Measurements from ENCODE around the gene CAPN12. TPM values are rescaled to one million over a fixed set of nuclear protein-coding genes. Genes with fewer than 3 reads are reported as not detected.
"Not testable (repeated sequence)": the region's sequence is repeated elsewhere in the genome, so short reads cannot be mapped to it uniquely, and the experiment has no call there.

Gene CAPN12
- total RNA-seq, 1 donor from 2014 or later: 0.20 TPM

DNA sequence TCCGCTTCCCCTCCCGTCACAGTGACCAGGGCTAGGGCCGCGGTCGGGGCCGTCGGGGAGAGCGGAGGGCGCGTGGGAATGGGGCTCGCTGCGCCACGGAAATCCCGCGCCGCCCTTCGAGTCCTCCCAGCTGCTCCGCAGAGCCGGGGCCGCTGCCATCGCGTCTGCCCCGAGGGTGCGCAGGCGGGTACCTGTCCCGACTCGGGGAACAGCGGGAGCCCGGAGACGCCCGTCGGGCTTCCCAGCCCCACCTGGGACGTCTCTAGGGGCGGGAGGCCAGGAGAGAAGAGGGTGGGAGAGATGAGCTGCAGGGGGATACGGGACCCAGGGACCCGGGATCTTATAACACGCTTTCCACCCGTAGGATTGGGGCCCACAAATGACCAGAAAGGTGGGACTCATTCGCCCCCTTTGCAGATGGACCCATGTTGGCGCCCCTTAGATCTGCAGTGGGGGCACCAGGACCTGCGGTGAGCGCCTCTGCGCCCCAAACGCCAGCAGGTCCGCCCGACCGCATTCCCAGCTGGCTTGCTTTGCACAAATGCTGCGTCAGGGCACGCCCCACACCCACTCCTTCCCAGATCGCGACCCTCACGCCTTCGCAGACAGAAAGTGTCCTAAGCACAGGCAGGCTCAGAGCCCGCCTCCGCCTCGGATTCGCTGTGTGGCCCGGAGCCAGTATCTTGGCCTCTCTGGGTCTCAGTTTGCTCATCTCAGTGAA is 26.1 kb upstream of the CAPN12 start:
- not testable (repeated sequence) for DNase-seq (ENCODE audit: low read depth, low spot score)

DNA sequence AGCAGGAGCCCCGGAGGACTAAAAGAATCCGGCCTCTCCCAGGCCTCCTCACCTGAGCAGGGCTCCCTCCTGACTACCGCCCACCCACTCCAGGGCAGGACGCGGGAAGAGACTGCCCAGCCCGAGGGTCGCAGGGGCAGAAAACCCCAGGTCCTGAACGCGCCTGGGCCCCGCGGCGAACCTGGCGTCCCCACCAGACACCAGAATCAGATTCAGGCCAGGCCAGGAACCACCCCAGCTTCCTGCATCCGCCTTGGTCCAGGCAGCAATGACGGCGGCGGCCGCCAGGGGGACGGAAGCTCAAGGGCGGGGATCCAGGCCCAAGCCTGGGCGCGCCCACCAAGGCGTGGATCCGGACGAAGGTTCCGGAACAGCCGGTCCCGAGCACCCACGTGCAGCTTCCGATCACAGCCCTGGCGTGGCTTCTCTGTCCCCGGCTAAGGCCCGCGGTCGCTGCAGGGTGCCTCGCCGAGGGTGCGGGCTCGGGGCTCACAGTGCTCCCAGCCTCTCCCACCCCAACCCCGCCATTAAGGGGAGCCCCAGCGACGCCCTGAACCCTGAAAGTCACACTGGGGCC is 25.4 kb upstream of the CAPN12 start:
- DNase-seq (ENCODE audit: low read depth, low spot score): peak; percentile 24

DNA sequence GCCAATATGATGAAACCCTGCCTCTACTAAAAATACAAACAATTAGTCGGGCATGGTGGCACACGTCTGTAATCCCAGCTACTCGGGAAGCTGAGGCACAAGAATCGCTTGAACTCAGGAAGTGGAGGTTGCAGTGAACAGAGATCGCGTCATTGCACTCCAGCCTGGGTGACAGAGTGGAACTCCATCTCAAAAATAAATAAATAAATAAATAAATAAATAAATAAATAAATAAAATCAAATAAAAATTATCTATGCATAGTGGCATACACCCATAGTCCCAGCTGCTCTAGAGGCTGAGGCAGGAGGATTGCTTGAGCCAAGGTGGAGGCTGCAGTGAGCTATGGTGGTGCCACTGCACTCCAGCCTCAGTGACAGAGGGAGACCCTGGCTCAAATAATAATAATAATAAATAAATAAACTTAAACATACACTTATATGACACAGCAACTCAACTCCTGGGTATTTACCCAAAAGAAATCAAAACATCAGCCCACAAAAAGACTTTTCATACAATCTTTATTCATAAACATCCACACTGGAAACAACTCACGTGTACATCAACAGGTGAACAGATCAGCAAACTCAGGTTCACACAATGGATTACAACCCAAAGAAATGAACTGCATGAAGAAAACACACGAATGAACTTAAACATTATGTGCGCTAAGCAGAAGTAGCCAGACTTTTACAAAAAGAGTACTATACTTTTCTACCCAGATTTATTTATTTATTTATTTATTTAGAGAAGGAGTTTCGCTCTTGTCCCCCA is 22.2 kb upstream of the CAPN12 start:
- DNase-seq (ENCODE audit: low read depth, low spot score): no peak

DNA sequence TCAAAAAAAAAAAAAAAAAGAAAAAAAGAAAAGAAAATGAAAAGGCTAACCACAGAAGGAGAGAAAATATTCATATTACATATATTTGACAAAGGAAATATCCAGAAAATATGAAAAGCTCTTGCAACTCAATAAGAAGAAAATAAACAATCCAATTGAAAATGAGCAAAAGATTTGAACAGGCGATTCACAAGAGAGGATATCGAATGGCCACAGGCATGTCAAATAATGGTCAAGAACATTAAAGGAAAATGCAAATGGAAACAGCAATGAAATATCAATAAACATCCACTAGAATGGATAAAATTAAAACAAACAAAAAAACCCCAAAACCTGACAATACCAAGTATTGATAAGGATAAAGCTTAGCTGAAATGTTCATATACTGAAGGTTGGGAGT is 20.9 kb upstream of the CAPN12 start:
- no peak for DNase-seq (ENCODE audit: low read depth, low spot score)

DNA sequence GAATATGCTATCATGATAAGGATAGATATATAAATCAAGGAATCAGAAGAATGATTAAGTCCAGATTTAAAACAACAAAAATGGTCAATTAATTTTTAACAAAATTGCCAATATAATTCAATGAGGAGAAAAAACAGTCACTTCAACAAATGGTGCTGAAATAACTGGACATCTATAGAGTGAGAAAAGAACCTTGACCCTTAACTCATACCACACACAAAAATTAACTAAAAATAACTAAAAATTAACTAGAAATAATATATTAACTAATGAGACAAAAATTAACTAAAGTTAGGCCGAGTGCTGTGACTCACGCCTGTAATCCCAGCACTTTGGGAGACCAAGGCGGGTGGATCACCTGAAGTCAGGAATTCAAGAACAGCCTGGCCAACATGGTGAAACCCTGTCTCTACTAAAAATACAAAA is 19.5 kb upstream of the CAPN12 start:
- DNase-seq (ENCODE audit: low read depth, low spot score): no peak

DNA sequence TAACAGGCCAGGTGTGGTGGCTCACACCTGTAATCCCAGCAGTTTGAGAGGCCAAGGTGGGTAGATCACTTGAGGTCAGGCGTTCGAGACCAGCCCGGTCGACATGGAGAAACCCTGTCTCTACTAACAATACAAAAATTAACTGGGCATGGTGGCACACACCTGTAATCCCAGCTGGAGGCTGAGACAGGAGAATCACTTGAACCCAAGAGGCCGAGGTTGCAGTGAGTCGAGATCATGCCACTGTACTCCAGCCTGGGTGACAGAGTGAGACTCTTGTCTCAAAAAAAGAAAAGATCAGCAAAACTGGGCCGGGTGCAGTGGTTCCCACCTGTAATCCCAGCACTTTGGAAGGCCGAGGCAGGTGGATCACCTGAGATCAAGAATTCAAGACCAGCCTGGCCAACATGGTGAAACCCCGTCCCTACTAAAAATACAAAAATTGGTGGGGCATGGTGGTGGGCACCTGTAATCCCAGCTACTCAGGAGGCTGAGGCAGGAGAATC is 17.7 kb upstream of the CAPN12 start:
- DNase-seq (ENCODE audit: low read depth, low spot score): not testable (repeated sequence)

DNA sequence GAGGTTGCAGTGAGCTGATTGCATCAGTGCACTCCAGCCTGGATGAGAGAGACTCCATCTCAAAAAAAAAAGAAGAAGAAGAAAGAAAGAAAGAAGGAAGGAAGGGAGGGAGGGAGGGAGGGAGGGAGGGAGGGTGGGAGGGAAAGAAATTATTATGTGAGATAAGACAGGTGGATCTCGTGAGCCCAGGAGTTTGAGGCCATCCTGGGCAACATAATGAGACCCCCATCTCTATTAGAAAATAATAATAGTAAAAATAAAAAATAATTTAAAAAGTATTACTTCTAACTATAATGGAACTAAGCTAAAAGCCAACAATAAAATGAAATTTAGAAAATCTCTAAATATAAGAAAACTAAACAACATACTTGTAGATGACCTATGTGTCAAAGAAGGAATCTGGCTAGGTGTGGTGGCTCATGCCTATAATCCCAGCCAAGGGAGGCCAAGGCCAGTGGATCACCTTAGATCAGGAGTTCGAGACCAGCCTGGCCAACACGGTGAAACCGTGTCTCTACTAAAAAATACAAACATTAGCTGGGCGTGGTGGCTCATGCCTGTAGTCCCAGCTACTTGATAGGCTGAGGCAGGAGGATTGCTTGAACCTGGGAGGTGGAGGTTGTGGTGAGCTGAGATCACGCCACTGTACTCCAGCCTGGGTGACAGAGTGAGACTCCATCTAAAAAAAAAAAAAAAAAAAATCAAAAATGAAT is 16.7 kb upstream of the CAPN12 start:
- not testable (repeated sequence) for DNase-seq (ENCODE audit: low read depth, low spot score)

DNA sequence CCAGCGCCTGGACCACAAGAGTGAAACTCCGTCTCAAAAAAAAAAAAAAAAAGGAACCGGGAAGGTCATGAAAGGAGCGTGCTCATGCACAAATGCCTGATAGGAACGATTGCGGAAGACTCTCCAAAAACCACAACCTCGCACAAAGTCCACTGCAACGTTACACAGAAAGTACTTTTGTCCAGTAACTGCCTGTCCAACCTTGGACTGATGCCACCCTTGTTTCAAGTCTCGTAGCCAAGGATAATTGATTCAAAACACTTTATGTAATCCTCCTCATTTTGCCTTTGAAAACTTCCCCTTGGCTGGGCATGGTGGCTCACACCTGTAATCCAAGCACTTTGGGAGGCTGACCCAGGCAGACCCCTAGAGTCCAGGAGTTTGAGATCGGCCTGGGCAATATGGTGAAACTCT is 15.3 kb upstream of the CAPN12 start:
- no peak for DNase-seq (ENCODE audit: low read depth, low spot score)

DNA sequence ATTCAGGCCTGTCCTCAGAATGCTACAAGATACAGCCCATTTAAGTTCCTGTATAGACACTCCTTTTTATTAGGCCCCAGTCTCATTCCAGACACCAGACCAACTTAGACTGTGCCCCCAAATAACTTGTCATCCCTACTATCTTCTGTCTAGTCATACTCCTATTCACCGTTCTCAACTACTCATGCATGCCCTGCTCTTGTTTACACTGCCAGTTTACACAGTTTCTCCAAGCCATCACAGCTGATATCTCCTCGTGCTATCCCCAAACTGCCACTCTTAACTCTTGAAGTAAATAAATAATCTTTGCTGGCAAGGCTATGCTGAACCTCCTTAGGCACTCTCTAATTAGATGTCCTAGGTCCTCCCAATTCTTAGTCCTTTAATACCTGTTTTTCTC is 9.9 kb upstream of the CAPN12 start:
- not testable (repeated sequence) for DNase-seq (ENCODE audit: low read depth, low spot score)

DNA sequence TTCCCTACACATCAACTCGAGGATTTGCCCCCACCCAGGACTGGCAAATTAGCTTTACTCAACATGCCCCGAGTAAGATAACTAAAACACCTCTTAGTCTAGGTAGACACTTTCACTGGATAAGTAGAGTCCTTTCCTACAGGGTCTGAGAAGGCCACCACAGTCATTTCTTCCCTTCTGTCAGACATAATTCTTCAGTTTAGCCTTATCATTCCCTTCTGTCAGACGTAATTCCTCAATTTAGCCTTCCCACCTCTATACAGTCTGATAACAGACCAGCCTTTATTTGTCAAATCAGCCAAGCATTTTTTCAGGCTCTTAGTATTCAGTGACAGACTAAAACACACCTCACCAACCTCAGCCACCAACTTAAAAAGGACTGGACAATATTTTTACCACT is 9.5 kb upstream of the CAPN12 start:
- DNase-seq (ENCODE audit: low read depth, low spot score): not testable (repeated sequence)

DNA sequence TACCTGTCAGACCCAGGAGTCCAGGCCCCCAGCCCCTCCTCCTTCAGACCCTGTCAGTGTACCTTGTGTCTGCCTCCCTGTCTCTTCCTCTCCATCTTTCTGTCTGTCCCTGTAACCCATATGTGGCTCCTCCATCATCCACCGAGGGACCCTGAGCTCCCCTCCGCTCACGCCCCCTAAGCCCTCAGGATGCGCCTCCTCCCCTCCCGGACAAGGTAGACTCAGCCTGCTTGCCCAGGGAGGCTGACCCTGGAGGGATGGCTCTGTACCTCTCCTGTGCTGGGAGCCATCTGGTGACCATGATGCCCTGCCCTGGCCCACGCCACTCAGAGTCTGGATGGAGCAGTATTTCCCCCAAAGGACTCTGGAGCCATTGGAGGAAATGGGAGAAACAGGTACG is 1.0 kb upstream of the CAPN12 start:
- DNase-seq (ENCODE audit: low read depth, low spot score): no peak

DNA sequence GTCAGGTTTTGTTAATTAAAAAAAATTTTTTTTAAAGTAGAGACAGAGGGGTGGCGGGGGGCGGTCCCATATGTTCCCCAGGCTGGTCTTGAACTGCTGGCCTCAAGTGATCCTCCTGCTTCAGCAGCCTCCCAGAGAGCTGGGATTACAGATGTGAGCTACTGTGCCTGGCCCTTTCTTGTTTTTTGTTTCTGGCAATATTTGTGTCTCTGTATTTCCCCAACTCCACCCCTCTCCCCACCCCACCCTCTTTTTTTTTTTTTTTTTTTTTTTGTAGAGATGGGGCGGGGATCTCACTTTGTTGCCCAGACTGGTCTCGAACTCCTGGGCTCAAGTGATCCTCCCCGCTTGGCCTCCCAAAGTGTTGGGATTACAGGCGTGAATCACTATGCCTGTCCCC is 600 bp upstream of the CAPN12 start:
- no peak for DNase-seq (ENCODE audit: low read depth, low spot score)

DNA sequence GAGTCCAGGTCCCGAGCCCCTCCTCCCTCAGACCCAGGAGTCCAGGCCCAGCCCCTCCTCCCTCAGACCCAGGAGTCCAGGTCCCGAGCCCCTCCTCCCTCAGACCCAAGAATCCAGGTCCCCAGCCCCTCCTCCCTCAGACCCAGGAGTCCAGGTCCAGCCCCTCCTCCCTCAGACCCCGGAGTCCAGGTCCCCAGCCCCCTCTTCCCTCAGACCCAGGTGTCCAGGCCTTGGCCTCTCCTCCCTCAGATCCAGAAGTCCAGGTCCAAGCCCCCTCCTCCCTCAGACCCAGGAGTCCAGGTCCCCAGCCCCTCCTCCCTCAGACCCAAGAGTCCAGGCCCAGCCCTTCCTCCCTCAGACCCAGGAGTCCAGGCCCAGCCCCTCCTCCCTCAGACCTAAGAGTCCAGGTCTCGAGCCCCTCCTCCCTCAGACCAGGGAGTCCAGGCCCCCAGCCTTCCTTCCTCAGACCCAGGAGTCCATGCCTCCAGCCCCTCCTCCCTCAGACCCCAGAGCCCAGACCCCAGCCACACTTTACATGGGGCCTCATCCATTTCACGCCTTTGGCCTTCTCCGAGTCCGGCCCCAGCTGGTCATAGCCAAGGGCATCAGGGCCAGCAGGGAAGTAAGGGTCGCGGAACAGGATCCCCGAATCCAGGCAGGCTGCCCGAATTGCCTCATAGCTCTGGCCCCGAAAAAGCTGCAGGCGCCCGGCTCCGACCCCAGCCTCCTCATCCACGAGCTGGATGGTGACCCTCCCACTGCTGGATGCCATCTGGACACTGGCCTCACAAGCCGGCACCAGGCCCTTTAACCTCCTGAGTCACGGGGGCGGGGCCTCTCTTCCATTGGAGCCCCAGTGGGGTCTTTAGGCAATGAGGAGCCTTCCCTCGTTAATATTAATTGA is 628 bp downstream of the CAPN12 start:
- no peak for DNase-seq (ENCODE audit: low read depth, low spot score)

DNA sequence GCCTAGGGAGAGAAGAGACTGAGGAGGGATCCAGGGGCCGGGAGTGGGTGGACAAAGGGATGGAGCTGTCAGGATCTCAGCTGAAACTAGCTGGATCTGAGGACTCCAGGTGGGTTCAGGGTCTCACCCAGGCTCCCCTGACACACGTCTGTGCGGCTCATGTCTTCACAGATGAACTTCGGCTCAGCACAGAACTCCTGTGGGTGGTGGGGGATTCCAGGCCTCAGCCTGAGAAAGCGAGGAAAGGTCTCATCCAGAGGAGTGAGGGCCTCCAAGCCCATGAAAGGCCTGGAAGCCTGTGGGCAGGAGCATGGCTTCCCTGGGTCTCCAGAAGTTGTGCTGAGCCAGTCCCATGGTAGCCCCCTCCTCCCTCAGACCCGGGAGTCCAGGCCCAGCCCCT is 1.4 kb downstream of the CAPN12 start:
- no peak for DNase-seq (ENCODE audit: low read depth, low spot score)

DNA sequence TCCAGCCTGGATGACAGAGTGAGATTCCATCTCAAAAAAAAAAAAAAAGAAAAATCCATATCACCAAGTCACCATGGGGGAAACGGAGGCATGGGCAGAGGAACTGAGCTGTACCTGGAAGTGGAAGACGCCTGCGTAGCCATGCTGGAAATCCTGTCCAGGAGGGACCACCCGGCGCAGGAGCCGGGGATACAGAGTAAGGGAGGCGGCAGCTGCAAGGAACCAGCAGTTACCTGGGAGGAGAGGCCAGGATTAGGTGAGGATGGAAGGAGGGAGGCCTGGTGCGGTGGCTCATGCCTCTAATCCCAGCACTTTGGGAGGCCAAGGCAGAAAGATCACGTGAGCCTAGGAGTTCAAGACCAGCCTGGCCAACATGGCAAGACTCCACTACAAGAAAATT is 2.0 kb downstream of the CAPN12 start:
- DNase-seq (ENCODE audit: low read depth, low spot score): no peak

DNA sequence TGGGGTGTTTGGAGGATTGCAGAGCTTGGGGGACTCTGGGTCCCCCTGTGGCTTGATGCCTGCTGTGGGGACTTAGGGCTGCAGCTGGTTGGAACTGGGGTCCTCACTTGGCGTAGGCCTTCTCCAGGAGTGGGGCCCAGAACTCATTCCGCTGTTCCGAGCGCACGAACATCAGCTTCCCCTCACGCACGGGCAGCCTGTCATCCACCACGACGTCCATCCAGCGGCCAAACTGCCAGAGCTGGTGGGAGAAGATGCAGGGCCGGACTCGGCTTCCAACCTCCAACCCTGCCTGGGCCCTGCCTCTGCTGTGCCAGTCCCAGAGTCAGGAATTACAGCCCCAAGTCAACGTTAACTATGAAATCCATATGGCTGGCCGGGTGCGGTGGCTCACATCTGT is 2.6 kb downstream of the CAPN12 start:
- no peak for DNase-seq (ENCODE audit: low read depth, low spot score)

DNA sequence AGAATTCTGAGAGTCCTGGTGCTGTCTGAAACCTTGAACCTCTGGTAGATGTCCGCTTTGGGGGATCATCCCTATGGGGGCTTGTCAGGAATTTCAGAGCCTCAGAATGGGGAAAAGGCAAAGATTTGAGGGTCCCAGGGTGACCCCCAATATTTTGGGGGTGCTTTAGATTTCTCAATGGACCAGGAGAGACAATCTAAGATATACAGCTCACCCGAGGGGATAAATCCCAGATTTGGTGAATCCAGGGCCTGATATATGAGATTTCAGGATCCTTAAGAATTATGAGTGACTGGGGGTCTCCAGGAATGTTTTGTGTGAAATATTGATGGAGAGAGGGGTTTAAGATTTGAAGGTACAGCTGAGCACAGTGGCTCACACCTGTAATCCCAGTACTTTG is 3.3 kb downstream of the CAPN12 start:
- DNase-seq (ENCODE audit: low read depth, low spot score): no peak

DNA sequence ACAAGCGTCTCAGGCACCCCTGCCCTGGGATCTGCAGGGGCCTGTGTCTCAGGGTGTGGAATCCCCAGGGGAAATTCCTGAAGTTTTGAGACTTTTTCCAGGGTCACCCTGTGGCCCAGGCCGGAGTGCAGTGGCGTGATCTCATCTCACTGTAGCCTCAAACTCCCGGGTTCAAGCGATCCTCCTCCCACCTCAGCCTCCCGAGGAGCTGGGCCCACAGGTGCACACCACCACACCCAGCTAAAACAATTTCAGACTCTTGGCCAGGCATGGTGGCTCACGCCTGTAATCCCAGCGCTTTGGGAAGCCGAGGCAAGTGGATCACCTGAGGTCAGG is 4.0 kb downstream of the CAPN12 start:
- no peak for DNase-seq (ENCODE audit: low read depth, low spot score)

DNA sequence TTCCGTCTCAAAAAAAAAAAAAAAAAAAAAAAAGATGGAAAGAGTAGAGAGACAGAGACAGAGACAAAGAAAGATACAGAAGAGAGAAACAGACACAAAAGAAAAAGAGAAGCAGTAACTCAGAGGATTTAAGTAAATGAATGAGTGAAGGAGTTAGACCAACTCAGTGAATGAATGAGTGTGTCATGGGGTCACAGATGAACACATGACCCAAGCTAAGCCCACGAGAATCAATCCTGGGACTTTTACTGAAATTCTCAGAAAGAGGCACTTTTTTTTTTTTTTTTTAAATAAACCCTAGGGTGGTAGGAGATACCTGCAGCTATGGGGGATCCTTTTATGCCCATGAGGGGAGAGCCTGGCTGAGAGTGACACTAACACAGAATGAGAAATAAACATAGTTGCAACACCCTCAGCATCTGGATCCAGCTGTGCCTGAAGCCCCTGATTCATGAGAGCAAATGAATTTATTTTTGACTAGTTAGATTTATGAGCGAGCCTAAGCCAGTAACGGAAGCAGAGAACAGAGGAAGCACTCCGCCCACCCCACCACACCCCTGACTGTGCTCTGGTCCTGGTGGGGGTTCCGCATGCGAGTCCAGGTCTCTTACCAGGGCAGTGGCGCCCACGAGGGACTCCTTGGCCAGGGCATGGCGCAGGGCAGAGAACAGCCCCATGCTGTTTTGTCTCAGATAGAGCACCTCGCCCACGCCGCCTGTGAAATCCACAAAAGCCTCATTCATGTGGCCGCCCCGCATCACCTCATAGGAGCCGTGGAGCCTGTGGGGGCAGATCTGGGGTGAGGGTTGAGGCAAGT is 4.6 kb downstream of the CAPN12 start:
- no peak for DNase-seq (ENCODE audit: low read depth, low spot score)
